ENCODE measurements around the gene FBXO46.
"Not testable (repeated sequence)": the region's sequence is repeated elsewhere in the genome, so short reads cannot be mapped to it uniquely, and the experiment has no call there.

Gene FBXO46

GRCh38 chr19:45765702-45766295 is 35.1 kb upstream of the FBXO46 start:
- no peak for DNase-seq

DNA sequence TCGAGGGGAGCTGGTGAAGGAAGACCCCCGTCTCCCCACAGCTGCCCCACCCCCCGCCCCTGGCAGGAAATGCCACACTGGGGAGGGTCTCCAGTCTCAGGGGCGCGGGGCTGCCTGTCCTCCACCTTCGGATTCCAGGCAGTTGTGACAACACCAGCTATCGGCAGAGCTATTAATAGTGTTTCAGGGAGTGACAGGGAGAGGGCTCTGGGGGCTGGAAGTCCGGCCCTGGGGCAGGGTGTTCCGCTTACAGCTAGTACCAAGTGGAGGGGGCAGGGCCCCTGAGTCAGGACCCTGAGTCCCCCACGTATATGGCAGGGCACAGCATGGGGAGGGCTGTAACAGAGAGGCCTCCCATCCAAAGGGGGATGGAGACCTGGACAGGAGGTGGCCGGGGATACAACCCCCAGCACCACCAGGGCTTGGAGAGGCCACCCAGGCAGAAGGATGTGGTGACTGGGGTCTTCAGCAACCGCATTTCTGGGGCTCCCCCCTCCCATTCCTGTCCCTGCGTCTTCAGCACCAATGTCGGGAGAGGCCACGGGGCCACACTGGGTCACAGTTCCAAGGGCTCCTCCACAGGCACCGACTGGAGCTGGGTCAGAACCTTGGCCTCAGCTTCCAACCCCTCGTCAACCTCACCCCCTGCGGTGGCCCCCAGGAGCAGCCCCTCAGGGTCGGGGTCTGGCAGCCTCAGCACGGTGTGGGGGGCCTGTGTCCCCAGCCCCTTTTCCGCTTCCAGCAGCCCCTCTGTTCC is 34.4 kb upstream of the FBXO46 start:
- no peak for DNase-seq

- DNase-seq: no peak
Measured at GRCh38 chr19:45764475-45764874, 33.8 kb upstream of the FBXO46 start.

DNA sequence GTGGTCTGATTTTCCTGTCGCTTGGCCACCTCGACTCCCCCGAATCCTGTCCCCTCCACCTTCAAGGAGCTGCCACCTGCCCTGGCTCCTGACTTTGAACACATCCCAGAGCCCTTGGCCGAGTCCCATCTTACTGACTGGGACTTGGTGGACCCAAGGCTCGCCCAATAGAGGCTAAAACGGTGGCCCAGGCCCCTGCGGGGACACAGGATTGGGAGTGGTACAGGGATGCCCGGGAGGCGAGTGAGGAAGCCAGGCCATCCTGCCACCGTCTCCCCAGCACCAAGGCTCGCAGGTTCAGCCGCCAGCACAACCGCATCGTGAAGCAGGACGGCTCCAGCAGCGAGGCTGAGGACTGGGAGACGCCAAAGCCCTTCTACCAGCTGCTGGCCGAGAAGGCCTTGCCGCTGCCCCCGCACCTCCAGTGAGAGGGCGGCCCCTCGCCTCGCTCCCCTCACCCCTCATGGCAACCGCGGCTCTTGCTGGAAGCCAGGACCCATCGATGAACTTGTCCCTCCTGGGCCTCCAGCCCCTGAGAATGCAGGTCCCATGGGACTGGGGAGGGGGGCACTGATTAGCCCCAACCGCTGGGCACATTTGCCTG is 33.1 kb upstream of the FBXO46 start:
- DNase-seq: no peak

DNA sequence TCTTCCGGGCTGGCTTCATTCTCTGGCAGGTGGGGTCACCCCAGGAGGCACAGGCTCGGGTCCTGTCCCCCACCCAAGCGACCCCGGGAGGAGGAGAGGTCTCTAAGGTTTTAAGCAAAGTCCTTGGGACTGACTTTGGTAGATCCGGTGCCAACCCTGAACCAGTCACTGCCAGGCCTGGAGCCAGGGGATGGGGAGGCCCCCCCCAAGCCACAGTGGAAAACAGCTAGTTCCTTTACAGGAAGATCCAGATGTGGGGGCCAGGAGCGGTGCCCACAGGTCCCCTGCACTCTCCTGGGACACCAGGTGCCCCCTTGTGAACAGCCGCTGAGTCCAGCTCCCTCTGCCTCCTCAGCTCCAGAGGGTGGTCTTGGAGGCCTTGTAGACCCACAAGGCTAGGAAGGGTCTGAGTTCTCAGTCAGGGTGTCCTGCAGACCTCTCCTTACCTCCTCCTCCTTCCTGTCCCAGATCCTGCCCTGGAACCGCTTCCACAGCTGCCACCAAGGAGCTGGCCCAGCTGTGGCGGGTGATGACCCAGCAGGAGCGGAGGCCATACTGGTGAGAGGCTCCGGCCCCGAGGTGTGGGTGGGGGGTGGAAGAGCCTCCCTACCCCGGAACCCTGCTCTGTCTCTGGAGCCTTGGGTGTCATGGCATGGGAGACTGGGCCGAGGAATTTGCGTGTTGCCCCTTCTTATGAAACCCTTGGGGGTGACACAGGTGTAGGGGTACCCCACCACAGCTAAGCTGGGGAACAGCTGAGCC is 32.4 kb upstream of the FBXO46 start:
- DNase-seq: no peak

DNA sequence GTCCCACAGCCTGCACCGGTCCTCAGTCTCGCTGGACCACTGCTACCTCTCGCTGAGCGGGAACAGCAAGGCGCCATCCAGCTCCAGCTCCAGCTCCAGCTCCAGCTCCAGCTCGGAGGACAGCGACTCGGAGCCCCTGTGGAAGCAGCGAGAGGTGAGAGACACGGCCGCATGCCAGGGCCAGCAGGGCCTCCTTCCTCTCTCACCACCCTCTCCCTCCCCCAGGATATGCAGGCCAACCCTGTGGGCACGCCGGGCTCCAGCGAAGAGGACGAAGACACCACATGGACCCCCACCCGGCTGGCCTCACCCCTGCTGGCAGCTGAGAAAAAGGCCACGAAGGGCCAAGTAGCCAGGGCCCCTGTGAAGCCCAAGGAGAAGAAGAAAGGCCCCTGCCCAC is 31.0 kb upstream of the FBXO46 start:
- DNase-seq: no peak

DNA sequence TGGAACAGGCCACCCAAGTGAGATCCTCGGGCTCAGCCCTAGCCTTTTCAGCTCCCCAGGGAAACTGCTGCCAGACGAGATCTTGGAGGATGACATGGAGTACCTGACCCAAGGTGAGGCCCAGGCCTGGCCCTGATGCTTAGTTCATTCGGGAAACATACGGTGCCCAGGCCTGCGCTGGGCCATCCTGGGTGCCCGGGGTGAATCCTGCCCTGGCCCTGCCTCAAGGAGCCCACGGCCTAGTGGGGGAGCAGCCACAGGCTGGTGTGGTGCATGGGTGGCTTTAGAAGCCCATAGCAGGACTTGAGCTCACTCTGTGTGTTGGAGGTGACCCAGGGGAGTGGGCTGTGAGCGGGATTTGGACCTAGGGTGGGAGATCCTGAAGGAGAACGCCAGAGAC is 28.2 kb upstream of the FBXO46 start:
- no peak for DNase-seq

- no peak for DNase-seq
Measured at GRCh38 chr19:45757695-45758094, 27.0 kb upstream of the FBXO46 start.

DNA sequence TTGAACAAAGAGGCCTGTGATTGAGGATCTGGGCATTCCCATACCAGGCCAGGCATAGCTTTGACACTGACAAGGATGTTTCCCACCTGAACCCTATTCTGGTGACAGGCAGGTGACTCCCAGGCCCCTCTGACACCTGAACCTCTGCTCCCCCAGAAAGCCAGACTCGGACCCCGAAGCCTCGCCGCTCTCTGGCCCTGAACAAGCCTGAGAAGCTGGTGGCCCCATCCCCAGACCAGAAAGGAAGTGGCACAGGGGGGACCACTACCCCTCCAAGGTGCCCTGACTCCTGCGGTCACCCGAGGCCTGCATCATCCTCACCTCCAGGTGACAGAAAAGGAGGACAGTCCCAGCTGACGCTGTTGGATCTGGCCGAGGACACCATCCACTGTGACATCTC is 23.6 kb upstream of the FBXO46 start:
- DNase-seq: no peak

- DNase-seq: no peak
Measured at GRCh38 chr19:45753548-45753947, 22.9 kb upstream of the FBXO46 start.

GRCh38 chr19:45752639-45753038 is 21.9 kb upstream of the FBXO46 start:
- DNase-seq: no peak

GRCh38 chr19:45751483-45751882 is 20.8 kb upstream of the FBXO46 start:
- not testable (repeated sequence) for DNase-seq

- no peak for DNase-seq
Measured at GRCh38 chr19:45747513-45747912, 16.8 kb upstream of the FBXO46 start.

DNA sequence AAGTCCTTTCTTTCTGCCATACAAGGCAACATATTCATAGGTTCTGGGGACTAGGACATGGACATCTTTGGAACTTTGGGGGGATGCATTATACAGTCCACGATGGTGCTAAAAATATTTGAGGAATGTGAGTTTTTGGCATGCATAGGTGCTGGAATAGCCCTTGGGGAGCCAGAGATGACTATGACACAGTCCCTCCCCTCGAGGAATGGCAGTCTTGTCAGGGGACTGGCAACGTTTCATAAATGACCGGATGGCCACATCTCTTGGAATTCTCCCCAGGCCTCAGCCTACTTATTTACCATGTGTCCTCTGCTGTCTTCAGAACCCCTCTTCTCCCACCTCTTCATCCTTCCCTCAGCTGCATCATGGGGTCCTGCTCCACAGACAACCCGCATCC is 16.2 kb upstream of the FBXO46 start:
- DNase-seq: no peak

GRCh38 chr19:45745606-45746005 is 14.9 kb upstream of the FBXO46 start:
- no peak for DNase-seq

- no peak for DNase-seq
Measured at GRCh38 chr19:45742969-45743368, 12.3 kb upstream of the FBXO46 start.

- DNase-seq: no peak
Measured at GRCh38 chr19:45739498-45740439, 9.1 kb upstream of the FBXO46 start.

- DNase-seq: no peak
Measured at GRCh38 chr19:45733160-45733810, 2.6 kb upstream of the FBXO46 start, which contains the start of gene MEIOSIN. Gene MEIOSIN, plus strand, starts transcription at chr19:45733439. Its CDS starts 1,938 bp downstream, at chr19:45735377.

DNA sequence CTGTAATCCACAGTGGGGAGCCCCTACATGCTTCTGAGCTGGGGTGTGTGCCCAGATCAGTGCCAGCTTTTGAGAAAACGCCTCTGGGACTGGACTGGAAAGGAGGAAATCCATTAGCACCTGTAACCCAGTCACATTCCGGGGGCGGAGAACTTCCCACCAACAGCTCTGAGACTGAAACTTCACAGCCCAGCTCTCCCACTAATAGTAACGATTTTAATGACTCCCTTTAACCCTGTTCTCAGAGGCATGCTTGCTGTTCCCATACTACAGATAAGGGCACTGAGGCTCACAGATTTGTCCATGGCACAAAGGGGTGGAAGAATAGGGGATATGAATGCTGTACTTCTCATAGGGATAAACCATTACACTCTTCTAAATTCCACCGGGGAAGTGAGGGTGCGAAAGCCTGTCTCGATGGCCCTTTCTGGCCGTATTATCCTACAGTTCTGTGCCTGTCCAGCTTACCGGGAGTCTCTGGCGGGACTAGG is 851 bp downstream of the FBXO46 start:
- DNase-seq: no peak

DNA sequence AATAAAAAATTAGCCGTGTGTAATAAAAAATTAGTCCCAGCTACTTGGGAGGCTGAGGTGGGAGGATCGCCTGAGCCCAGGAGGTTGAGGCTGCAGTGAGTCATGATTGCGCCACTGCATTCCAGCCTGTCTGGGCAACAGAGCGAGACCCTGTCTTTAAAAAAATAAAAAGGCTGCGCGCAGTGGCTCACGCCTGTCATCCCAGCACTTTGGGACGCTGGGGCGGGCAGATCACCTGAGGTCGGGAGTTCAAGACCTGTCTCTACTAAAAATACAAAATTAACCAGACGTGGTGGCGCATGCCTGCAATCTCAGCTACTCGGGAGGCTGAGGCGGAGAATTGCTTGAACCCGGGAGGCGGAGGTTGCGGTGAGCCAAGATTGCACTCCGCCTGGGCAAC is 2.0 kb downstream of the FBXO46 start:
- not testable (repeated sequence) for DNase-seq

DNA sequence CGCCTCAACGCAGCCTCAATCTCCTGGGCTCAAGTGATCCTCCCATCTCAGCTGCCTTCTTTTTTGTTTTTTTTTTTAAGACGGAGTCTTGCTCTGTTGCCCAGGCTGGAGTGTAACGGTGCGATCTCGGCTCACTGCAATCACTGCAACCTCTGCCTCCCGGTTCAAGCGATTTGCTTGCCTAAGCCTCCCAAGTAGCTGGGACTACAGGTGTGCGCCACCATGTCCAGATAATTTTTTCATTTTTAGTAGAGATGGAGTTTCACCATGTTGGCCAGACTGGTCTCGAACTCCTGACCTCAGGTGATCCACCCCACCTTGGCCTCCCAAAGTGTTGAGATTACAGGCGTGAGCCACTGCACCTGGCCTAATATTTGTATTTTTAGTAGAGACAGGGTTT is 10.6 kb downstream of the FBXO46 start:
- DNase-seq: not testable (repeated sequence)
